Activated CD4-positive, alpha-beta memory T cell treated with anti-CD3 and anti-CD28 coated beads, Interleukin-2, amount 10 ng/mL, durations not matched to agents 7 days and 5 days (primary cell): ENCODE measurements around the gene PRPS1. TPM values are rescaled to one million over a fixed set of nuclear protein-coding genes. Genes with fewer than 3 reads are reported as not detected.

Experiments used
- CTCF ChIA-PET: fragments of 350-600 bp; sonication (Branson Sonifier 250); formaldehyde crosslinking; loops from one replicate; lab custom pipeline; 2021; ENCODE audit warnings: antibody characterized with exemption, inconsistent platforms; lab: Charles Lee
- POLR2A ChIA-PET: fragments of 350-600 bp; sonication (Branson Sonifier 250); formaldehyde crosslinking; loops from one replicate; lab custom pipeline; 2021; ENCODE audit warnings: antibody characterized with exemption; lab: Charles Lee
- DNase-seq: peaks from one replicate; pipeline ENCODE4 v3.0.0-alpha.2; 2020
- H3K27ac Mint-ChIP-seq: one replicate; pipeline ENCODE4 v1.8.0; 2021; ENCODE audit warnings: mild to moderate bottlenecking, mixed read lengths
- H3K27me3 Mint-ChIP-seq: one replicate; pipeline ENCODE4 v1.8.0; 2021; ENCODE audit warnings: mixed read lengths
- H3K36me3 Mint-ChIP-seq: one replicate; pipeline ENCODE4 v1.8.0; 2021; ENCODE audit warnings: low read depth, mixed read lengths
- H3K4me1 Mint-ChIP-seq: one replicate; pipeline ENCODE4 v1.8.0; 2021; ENCODE audit warnings: mixed read lengths
- H3K4me3 Mint-ChIP-seq: one replicate; pipeline ENCODE4 v1.8.0; 2021; ENCODE audit warnings: mild to moderate bottlenecking, mixed read lengths
- H3K9me3 Mint-ChIP-seq: one replicate; pipeline ENCODE4 v1.8.0; 2021; ENCODE audit warnings: mixed read lengths
- total RNA-seq, 2 experiments: library from RNA; stranded (reverse); gene quantifications; one replicate each; pipeline ENCODE4 v1.2.3, GENCODE V29; 2021

The PRPS1 gene
- 10 to 100 TPM; 67.4 to 70.2 TPM for total RNA-seq

- peaks cover 2% of the 10 kb centered on the region for H3K36me3 Mint-ChIP-seq
- peaks cover under 1% of the 10 kb centered on the region for H3K27me3 Mint-ChIP-seq
- H3K4me1 Mint-ChIP-seq, result peaks cover 32% of the 10 kb centered on the region
- CTCF ChIA-PET, result interaction anchor here (0.7 to 3.2 kb wide), 14 partner anchors 14 to 266 kb away, joined by 3 to 16 read pairs (median 6); partner anchors contain the start of genes NCBP2L and TSC22D3
- POLR2A ChIA-PET, result interaction anchor here (0.5 to 2.9 kb wide), 25 partner anchors 10 to 510 kb away, joined by 3 to 37 read pairs (median 6); partner anchors contain the start of genes ATG4A, MID2, PSMD10 and RBM41
- H3K9me3 Mint-ChIP-seq, result no peaks in the 10 kb centered on the region
- peak within 1 kb of the TSS; percentile 94 for H3K4me3 Mint-ChIP-seq
- DNase-seq, result peak; percentile 91
- H3K27ac Mint-ChIP-seq, result peak within 1 kb of the TSS; percentile 84
Measured at GRCh38 chrX:107627838-107628661, at the start of gene PRPS1. Gene PRPS1, plus strand, starts transcription at chrX:107628510. Its CDS starts 119 bp downstream, at chrX:107628629.

GRCh38 chrX:107579956-107580355, 48.4 kb upstream of the PRPS1 start:
- POLR2A ChIA-PET, result no interaction called here
- H3K4me1 Mint-ChIP-seq, result peaks cover 6% of the 10 kb centered on the region
- H3K27ac Mint-ChIP-seq, result no peak overlapping the region
- no peak overlapping the region for H3K4me3 Mint-ChIP-seq
- no peaks in the 10 kb centered on the region for H3K36me3 Mint-ChIP-seq
- DNase-seq, result no peak
- CTCF ChIA-PET, result no interaction called here
- H3K27me3 Mint-ChIP-seq, result no peaks in the 10 kb centered on the region
- H3K9me3 Mint-ChIP-seq, result no peaks in the 10 kb centered on the region

GRCh38 chrX:107581923-107582322, 46.4 kb upstream of the PRPS1 start:
- Mint-ChIP-seq H3K27ac (no peak overlapping the region), H3K4me1 (peaks cover 2% of the 10 kb centered on the region), H3K36me3 (no peaks in the 10 kb centered on the region), H3K9me3 (no peaks in the 10 kb centered on the region), H3K27me3 (peaks cover 2% of the 10 kb centered on the region), H3K4me3 (no peak overlapping the region)
- ChIA-PET CTCF (no interaction called here), POLR2A (no interaction called here)
- no peak for DNase-seq

DNA sequence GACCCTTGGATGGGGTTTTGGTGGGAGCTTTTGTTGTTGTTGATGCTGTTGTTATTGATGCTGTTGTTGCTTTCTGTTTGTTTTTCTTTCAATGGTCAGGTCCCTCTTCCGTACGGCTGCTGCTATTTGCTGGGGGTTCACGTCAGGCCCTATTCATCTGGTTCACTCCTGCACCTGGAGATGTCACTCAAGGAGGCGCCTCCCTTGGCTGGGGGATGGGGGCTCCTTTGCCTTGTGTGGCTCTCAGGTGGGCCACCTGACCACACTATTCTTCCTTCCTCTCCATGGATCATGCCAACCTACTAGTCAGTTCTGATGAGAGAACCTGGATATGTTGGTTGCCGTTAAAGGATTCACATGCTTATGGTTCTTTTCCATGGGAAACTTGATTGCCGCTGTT, 39.1 kb upstream of the PRPS1 start:
- POLR2A ChIA-PET, result no interaction called here
- Mint-ChIP-seq H3K27me3 (peaks cover 5% of the 10 kb centered on the region), H3K36me3 (no peaks in the 10 kb centered on the region)

GRCh38 chrX:107596651-107597050, 31.7 kb upstream of the PRPS1 start:
- Mint-ChIP-seq H3K27ac (no peak overlapping the region), H3K4me1 (no peaks in the 10 kb centered on the region), H3K27me3 (peaks cover 3% of the 10 kb centered on the region), H3K4me3 (no peak overlapping the region), H3K9me3 (no peaks in the 10 kb centered on the region), H3K36me3 (no peaks in the 10 kb centered on the region)
- no peak for DNase-seq
- CTCF ChIA-PET, result no interaction called here
- POLR2A ChIA-PET, result no interaction called here

More for the DNA sequence above, 39.1 kb upstream of the PRPS1 start:
- Mint-ChIP-seq H3K27ac (no peak overlapping the region), H3K4me3 (no peak overlapping the region), H3K9me3 (no peaks in the 10 kb centered on the region), H3K4me1 (no peaks in the 10 kb centered on the region)
- CTCF ChIA-PET, result no interaction called here
- no peak for DNase-seq

DNA sequence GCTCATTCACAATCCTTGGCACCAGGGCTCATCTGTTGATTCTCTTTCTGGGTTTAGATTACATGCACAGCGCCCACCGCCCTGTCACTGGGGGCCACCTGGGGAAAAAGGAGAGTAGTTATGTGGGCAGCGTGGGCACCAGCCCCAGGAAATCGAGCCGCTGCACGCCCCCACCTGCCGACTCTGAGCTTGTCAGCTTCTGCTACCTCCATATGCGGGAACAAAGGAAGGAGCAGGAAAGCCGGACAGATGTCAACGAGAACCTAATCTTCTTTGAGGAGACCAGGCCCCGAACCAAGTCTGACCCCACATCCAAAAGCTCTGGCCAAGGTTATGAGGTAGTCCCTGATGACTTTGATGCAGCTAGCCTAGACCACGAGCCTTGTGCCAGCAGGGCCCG, 31.0 kb upstream of the PRPS1 start:
- H3K27me3 Mint-ChIP-seq, result peaks cover 3% of the 10 kb centered on the region
- DNase-seq, result no peak
- no peaks in the 10 kb centered on the region for H3K36me3 Mint-ChIP-seq
- H3K27ac Mint-ChIP-seq, result no peak overlapping the region
- H3K9me3 Mint-ChIP-seq, result no peaks in the 10 kb centered on the region
- ChIA-PET POLR2A (no interaction called here), CTCF (no interaction called here)
- H3K4me1 Mint-ChIP-seq, result no peaks in the 10 kb centered on the region
- H3K4me3 Mint-ChIP-seq, result no peak overlapping the region

DNA sequence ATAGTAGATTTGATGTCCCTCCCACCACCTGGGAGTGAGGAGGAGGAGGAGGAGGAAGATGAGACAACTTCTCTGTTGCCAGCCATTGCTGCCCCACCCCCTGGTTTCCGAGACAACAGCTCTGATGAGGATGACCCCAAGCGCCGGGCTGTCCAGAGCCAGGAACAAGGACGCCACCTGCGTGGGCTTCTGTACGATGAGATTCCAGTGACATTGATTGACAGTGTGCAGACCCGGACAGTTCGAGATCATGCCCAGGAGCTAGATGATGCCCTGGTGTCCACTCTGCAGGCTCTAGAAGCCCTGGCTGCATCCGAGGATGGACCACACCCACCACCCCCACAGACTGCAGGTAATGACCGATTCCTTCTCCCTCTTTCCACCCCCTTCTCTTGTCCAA, 30.5 kb upstream of the PRPS1 start:
- no peaks in the 10 kb centered on the region for H3K36me3 Mint-ChIP-seq
- CTCF ChIA-PET, result no interaction called here
- peaks cover 3% of the 10 kb centered on the region for H3K27me3 Mint-ChIP-seq
- no peak overlapping the region for H3K4me3 Mint-ChIP-seq
- H3K27ac Mint-ChIP-seq, result no peak overlapping the region
- no peaks in the 10 kb centered on the region for H3K4me1 Mint-ChIP-seq
- POLR2A ChIA-PET, result no interaction called here
- DNase-seq, result no peak
- no peaks in the 10 kb centered on the region for H3K9me3 Mint-ChIP-seq

DNA sequence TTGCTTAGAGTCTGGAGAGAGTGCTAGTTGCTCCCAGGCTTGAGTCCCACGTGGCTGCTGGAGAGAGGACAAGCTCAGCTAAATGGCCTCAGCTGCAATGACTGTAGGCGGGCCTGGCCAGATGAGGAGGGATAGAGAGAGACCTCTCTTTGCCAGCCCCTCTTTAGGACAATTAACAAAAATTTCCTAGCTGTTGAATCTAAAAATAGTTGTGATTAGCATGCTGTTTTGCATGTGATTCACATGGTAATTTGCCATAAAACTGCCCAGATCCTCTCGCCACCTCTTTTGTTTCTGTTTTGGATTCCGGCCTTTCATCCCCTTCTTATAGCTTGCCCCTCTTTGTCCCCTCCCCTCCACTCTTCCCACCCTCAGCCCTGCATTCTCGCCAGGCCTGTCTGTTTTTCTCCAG, 28.9 kb upstream of the PRPS1 start:
- H3K27ac Mint-ChIP-seq, result no peak overlapping the region
- CTCF ChIA-PET, result interaction anchor here (1.1 kb wide), 1 partner anchor 54 kb away, joined by 4 read pairs; no protein-coding TSS in a partner anchor
- no peaks in the 10 kb centered on the region for H3K4me1 Mint-ChIP-seq
- no peaks in the 10 kb centered on the region for H3K27me3 Mint-ChIP-seq
- DNase-seq, result no peak
- no peak overlapping the region for H3K4me3 Mint-ChIP-seq
- H3K9me3 Mint-ChIP-seq, result no peaks in the 10 kb centered on the region
- POLR2A ChIA-PET, result no interaction called here
- no peaks in the 10 kb centered on the region for H3K36me3 Mint-ChIP-seq

GRCh38 chrX:107600366-107600765, 27.9 kb upstream of the PRPS1 start:
- Mint-ChIP-seq H3K27me3 (no peaks in the 10 kb centered on the region), H3K4me1 (no peaks in the 10 kb centered on the region), H3K27ac (no peak overlapping the region), H3K36me3 (no peaks in the 10 kb centered on the region), H3K4me3 (no peak overlapping the region), H3K9me3 (no peaks in the 10 kb centered on the region)
- ChIA-PET POLR2A (no interaction called here), CTCF (interaction anchor here (1.1 kb wide), 1 partner anchor 53 kb away, joined by 4 read pairs; no protein-coding TSS in a partner anchor)
- DNase-seq, result no peak

- Mint-ChIP-seq H3K27me3 (no peaks in the 10 kb centered on the region), H3K4me3 (no peak overlapping the region), H3K9me3 (no peaks in the 10 kb centered on the region), H3K4me1 (no peaks in the 10 kb centered on the region), H3K36me3 (no peaks in the 10 kb centered on the region), H3K27ac (no peak overlapping the region)
- ChIA-PET CTCF (no interaction called here), POLR2A (no interaction called here)
- DNase-seq, result no peak
Measured at GRCh38 chrX:107601326-107601725, 27.0 kb upstream of the PRPS1 start.

DNA sequence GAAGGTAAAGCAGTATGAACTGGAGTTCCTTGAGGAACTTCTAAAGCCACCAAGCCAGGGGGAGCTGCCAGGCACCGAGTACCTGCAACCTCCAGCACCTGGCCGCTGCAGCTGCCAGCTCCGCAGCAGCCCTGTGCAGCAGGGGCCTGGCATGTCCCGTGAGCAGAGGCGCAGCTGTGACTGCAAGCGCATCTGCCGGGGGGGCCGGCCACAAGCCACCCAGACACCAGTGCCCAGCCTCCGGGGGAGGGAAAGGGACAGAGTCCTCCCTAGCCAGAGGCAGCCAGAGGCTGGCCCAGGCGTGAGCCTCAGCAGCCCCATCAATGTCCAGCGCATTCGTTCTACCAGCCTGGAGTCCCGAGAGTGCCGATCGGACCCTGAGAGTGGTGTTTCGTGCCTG, 26.6 kb upstream of the PRPS1 start:
- ChIA-PET CTCF (no interaction called here), POLR2A (no interaction called here)
- H3K9me3 Mint-ChIP-seq, result no peaks in the 10 kb centered on the region
- DNase-seq, result no peak
- no peak overlapping the region for H3K27ac Mint-ChIP-seq
- H3K4me3 Mint-ChIP-seq, result no peak overlapping the region
- H3K36me3 Mint-ChIP-seq, result no peaks in the 10 kb centered on the region
- H3K27me3 Mint-ChIP-seq, result no peaks in the 10 kb centered on the region
- H3K4me1 Mint-ChIP-seq, result no peaks in the 10 kb centered on the region

DNA sequence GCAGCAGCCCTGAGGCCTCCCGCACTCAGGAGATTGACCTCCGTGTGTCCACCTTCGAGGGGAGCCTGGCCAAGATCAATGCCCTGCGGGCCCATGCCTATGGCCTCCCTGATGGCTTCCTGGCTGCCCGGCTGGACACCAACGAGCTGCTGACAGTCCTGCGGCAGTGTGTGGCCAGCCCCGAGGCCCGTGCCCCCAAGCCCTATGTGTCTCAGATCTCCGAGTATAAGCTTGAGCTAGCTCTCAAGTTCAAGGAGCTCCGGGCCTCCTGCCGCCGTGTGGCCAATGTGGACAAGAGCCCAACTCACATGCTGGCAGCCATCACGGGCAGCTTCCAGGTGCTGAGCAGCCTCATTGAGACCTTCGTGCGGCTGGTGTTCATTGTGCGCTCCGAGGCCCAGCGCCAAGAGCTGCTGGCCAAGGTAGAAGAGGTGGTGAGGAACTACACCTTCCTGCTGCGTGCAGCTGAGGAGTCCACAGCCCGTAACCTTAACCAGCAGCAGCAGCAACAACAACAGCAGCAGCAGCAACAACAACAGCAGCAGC, 25.5 kb upstream of the PRPS1 start:
- ChIA-PET POLR2A (no interaction called here), CTCF (no interaction called here)
- no peak overlapping the region for H3K4me3 Mint-ChIP-seq
- DNase-seq, result no peak
- H3K27me3 Mint-ChIP-seq, result no peaks in the 10 kb centered on the region
- H3K4me1 Mint-ChIP-seq, result no peaks in the 10 kb centered on the region
- no peak overlapping the region for H3K27ac Mint-ChIP-seq
- no peaks in the 10 kb centered on the region for H3K36me3 Mint-ChIP-seq
- no peaks in the 10 kb centered on the region for H3K9me3 Mint-ChIP-seq

DNA sequence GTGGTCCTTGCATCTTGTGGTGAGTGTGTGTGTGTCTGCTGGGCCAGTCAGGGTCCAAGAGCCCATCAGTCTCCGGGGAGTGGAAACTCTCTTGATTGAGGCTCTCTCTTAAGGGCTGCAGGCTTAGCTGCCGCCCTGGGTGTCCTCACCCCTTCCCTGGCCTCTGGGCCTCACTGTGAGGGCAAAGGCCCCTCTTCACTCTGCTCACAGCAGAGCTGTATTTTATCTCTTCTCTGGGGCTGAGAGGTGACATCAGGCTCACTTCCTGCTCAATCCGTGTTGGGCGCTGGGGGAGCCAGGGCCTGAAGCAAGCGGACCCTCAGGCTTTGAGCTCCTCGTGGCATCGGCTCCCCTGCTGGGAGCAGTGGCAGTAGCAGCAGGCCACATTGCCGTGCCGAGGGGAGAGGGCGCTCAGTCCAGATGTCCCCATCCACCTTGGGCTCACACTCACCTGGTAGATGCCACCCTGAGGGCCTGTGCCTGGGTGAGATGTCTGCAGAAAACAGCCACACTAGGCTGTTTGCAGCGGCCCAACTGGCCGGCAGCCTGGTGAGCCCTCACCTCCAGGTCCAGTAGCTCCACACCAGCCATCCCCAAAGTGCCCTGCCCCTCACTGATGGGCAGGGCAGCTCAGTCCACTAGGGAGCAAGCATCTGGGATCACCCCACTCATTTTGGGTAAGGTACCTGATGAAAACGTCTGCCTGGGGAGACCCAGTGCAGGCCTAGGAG, 24.7 kb upstream of the PRPS1 start:
- Mint-ChIP-seq H3K36me3 (no peaks in the 10 kb centered on the region), H3K4me3 (no peak overlapping the region), H3K4me1 (no peaks in the 10 kb centered on the region), H3K9me3 (no peaks in the 10 kb centered on the region), H3K27me3 (no peaks in the 10 kb centered on the region), H3K27ac (no peak overlapping the region)
- no peak for DNase-seq
- CTCF ChIA-PET, result no interaction called here
- POLR2A ChIA-PET, result no interaction called here
